ENCODE measurements around the gene MAPK8.

GRCh38 chr10:48463318-48464003, 157.0 kb downstream of the MAPK8 start:
- TF ChIP-seq GATA3 (IDR thresholded peaks at IDR 0.05; ENCODE audit: low read depth, low read length) (no peak), GATA2 (IDR thresholded peaks at IDR 0.05; ENCODE audit: low read depth, low read length) (no peak)

All from SH-SY5Y (cell line).